Iris pigment epithelial cell (primary cell): ENCODE results near the gene MNX1.

Experiments used
- DNase-seq: peaks from one replicate; pipeline ENCODE4 v3.0.0-alpha.2; 2011; ENCODE audit warnings: low read depth

MNX1 gene

GRCh38 chr7:157002819-157003421 is 7.5 kb downstream of the MNX1 start:
- no peak for DNase-seq

DNA sequence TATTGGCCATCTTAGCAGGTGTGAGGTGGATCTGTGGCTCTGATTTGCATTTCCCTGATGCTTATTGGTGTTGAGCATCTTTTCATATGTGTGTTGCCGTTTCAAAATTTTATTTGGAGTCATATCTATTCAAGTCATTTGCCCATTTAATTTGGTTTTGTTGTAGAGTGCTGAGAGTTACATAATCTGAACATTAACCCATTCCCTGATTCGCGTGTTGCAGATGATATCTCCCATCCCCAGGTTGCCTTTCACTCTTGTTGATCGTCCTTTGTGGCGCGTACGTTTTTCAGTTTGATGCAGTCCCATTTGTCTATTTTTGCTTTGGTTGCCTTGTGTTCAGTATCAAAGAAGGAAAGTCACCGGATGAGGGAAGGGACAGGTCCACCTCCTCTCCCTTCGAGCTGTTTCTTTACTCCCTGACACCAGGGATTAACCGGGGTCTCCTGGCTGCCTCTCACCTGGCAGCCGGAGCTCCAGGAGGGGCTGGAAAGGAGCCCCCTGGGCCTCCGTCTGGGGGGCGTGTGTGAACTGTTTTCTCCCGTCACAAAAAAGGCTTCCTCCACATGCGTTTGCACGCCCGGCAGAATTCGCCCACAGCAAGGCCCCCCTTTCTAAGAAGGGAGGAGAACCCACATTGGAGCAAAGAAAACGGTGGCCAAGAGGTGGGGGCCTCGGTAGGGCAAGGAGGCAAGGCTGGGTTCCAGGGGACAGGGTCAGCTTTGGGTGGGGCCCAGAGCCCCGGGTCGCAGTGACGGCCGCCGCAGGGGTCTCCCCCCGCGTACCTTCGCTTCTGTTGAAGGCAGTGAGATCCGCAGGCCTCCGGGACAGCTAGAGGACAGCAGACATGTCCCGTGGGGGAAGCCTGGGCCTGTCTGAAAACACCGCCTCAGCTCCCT is 8.3 kb downstream of the MNX1 start:
- no peak for DNase-seq

GRCh38 chr7:157000741-157001653 is 9.5 kb downstream of the MNX1 start:
- no peak for DNase-seq

DNA sequence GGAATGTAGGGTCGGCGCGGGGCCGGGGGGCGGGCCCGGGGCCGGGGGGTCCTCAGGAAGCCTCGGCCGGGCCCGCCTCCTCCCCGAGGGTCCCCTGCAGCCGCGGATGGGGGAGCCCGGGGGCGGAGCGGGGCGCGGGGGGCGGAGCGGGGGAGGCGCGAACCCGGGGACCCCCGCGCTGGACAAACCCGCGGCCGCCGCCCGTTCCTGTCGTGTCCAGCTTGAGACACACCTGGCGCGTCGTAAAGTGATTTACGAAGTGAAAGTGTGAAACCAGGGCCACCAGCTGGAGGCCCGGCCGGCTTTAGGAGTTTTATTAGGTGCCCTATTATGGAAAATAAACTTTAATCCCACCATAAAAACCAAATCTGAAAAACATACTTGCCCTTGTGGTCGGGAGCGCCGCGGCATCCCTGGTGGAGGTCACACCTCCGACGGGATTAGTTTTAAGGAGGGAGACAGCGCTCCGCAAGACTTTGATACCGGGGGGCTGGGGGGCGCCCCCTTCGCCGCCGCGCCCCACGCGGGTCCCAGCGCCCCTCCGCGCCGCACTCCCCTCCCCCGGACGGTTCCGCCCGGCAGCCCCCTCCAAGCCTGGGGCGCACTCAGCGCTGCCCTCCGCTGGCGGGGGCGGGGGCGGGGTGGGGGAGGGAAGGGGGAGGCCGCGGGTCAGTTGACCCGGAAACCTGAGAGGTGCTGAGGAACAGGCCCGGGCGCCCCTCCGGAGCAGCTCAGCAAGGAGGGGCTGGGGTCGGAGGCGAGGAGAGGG is 10.3 kb downstream of the MNX1 start:
- no peak for DNase-seq

- no peak for DNase-seq
These were observed 11.2 kb downstream of the MNX1 start for GRCh38 chr7:156998988-156999957.

DNA sequence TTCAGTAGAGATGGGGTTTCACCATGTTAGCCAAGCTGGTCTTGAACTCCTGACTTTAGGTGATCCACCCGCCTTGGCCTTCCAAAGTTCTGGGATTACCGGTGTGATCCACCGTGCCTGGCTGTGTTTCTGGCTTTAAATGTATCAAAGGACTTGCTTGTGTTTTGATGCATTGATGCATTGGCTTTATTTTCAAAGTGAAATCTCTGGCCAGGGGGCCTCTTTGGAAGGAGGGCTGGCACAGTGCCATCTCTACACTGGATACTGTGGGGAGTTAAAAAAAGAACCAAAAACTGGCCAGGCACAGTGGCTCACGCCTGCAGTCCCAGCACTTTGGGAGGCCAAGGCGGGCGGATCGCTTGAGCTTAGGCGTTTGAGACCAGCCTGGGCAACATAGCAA is 16.0 kb downstream of the MNX1 start:
- DNase-seq: no peak

DNA sequence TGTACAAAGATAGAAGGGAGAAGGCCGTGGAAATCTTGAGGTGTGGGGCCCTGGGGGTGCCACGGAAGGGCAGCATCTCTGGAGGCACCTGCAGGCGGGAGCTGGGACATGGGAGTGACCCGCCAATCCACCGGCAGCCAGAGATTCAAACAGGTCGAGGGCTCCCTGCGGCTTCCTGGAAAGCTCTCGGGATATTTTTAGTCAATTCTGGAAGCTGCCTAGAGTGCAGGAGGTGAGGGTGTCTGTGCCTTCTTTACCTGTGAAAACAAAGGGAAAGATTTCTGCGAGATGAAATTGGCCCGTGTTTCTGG is 16.6 kb downstream of the MNX1 start:
- no peak for DNase-seq

DNA sequence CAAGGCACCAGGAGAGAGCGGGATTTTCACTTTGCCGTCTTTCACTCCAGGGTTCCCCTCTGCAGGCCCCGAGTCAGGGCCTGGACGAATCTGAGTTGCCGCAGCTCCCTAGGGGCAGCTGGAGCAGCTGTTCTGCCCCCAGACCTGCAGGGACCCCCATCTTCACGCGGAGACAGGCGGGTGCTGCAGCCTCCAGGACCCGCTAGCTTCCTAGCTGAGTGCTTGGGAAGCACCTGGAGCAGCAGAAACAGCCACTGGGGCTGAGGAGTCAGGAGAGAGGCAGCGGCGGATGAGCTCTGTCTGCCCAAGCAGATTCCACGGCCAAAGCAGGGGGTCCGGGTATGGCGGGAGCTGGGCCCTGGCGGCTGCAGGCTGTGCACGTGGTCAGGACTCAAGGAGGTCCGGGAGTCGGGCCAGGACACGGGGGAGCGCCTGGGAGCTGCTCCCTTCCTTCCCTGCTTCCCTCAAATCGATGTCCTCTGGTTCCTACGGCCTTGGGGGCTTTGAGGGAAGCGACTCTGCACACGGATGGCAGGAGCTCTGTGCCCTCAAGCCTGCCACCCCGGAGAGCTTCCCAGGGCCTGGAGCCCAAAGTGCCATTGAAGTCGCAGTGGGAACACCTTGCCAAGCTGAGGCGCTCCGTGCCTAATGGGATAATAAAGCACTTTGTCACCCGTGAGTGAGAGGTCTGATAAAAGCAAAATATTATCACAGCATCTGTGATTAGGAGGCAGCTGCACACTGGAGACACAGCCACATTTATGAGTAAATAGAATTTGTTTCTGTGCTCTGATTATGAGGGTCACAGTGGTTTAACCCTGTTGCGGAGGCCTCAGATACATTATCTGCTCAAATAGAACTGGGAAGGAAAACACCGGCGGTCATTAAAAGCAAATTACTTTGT is 17.2 kb downstream of the MNX1 start:
- no peak for DNase-seq

- no peak for DNase-seq
These were observed 20.5 kb downstream of the MNX1 start for GRCh38 chr7:156989766-156990535.

DNA sequence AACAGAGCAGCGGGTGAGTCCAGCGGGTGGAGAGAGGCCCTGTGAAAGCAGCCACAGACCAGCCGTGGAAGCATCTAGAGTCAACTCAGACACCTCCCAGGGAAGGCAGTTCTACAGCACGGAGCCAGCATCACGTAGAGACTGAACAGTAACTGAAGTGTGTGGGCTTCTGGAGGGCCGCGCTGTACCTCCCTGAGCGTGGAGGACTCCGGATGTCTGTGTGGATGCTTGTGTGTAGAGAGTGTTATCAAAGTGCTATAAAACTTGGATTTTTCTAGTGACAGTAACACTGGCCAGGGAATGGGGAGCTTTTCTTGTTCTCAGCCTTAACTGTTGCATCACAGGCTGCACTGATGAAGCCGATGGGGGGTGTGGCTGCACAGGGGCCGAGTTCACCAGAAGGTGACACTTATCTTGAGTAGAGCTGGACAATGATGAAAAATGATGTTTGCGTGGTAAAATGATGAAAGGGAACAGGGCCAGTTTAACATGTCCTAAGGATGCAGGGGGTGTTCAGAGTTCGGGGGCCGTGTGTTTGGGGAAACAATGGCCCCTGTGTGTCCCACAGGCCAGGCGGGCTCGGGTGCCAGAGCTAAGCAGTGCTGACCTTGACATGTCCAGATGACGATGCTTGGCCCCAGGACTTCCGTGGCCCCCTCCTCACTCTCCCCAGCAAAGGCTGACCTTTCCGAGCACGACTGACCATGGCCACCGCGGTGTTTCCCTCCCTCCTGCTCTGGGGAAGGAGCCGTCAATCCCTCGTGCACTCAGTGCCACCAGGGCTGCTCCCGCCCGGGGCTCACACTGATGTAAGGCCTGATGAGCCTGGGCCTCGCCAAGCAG is 21.9 kb downstream of the MNX1 start:
- peak; percentile 34 for DNase-seq

DNA sequence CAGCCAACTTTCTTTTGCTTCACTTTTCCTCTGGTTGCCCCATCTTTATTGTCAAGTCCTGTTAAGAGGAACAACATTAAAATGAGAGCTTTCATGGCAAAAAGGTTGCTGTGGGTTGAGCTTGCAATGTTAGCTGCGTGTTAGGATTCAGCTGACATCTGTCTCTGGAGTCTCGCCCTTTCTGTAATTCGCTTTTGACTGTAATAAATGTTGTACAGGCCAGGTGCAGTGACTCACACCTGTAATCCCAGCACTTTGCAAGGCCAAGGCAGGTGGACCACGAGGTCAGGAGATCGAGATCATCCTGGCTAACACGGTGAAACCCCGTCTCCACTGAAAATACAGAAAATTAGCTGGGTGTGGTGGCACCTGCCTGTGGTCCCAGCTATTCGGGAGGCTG is 24.1 kb downstream of the MNX1 start:
- no peak for DNase-seq

DNA sequence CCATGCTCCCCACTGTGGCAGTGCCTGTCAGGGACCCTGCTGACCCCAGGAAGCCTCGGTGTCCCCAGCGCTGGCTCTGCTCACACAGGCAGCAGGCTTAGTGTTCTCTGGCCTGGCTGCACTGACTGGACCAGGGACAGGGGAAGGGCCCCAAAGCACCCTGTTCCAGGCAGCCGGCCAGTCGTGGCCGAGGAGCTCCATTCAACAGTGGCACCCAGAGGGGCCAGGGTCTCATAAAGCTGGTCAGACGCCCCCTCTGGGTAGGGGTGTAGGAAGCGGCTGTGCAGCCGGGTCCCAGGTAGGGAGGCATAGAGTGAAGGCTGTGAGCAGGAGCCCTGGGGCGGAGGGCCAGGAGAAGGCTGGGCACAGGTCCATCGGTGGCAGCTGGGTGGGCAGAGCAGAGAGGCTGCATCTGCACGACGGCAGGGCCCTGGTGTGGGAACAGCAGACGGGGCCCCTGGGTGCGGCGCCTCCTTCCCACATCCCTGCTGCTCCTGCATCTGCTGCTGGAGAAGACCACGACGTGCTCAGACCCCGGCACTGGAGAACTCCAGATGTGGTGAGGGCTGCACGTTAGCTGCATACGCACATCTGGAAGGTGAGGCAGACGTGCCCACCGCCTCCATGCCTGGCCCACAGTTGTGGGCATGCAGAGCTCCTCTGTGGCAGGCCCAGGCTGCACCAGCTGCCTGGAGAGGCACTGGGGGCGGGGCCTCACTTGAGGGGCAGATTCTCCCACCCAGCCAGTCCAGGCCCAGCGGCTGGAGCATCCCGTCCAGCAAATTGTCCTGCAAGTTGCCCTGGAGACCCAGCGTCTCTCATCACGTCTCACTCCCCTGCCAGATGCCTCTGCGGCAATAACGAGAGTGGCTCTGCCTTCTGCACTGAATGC is 25.1 kb downstream of the MNX1 start:
- no peak for DNase-seq

GRCh38 chr7:156984174-156984891 is 26.1 kb downstream of the MNX1 start:
- DNase-seq: peak; percentile 73

GRCh38 chr7:156979711-156980110 is 30.8 kb downstream of the MNX1 start:
- DNase-seq: no peak

GRCh38 chr7:156979007-156979606 is 31.4 kb downstream of the MNX1 start:
- DNase-seq: no peak

DNA sequence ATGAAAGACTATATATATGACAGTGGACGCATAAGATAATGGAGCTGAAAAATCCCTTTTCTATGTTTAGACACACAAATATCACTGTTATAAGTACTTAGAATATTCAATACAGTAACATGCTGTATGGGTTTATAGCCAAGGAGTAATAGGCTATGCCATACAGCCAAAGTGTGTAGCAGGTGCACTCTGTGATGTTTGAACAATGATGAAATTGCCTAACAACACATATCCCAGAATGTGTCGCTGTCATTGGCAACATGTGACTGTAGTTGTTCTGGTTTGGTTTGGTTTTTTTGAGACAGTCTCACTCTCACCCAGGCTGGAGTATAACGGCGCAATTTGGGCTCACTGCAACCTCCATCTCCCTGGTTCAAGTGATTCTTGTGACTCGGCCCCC is 34.8 kb downstream of the MNX1 start:
- no peak for DNase-seq
